Colonic mucosa (tissue), 4 donors: ENCODE results near the gene NINL. TPM values are rescaled to one million over a fixed set of nuclear protein-coding genes. Genes with fewer than 3 reads are reported as not detected.
"Not testable (repeated sequence)": the region's sequence is repeated elsewhere in the genome, so short reads cannot be mapped to it uniquely, and the experiment has no call there.

Experiments
- DNase-seq: peaks from one replicate; pipeline ENCODE4 v3.0.0-alpha.2; 2020
- H3K27ac ChIP-seq: fragments of 200-600 bp; one replicate; pipeline ENCODE4 v1.8.0; 2021
- H3K27me3 ChIP-seq: fragments of 200-600 bp; one replicate; pipeline ENCODE4 v1.8.0; 2021
- H3K36me3 ChIP-seq: fragments of 200-600 bp; one replicate; pipeline ENCODE4 v1.8.0; 2021
- H3K4me1 ChIP-seq: fragments of 200-600 bp; one replicate; pipeline ENCODE4 v1.8.0; 2021; ENCODE audit warnings: mild to moderate bottlenecking
- H3K4me3 ChIP-seq: fragments of 200-600 bp; one replicate; pipeline ENCODE4 v1.8.0; 2021
- H3K9ac ChIP-seq, 2 donors: one replicate each; pipeline ENCODE4 v1.7.0; 2013; ENCODE audit warnings: control low read depth in 2 of 2, low read depth in 2 of 2, low read length in 2 of 2
- H3K9me3 ChIP-seq: fragments of 200-600 bp; one replicate; pipeline ENCODE4 v1.8.0; 2021
- intact Hi-C: fragments of 100-400 bp; cut with DNase I; formaldehyde crosslinking; loops from one replicate; pipeline ENCODE4 v1.14.1; 2022
- total RNA-seq, 2 donors: library from RNA; stranded (reverse); fragmentation: NEBNext Ultra II Directional in 1 of 2; extraction: Animal tissue kit (Norgen Biotek cat#: 25700) in 1 of 2; gene quantifications; one replicate each; pipeline ENCODE4 v1.2.1, GENCODE V29; 2021
- TF ChIP-seq, protein P1 (sequence below): fragments of 200-600 bp; IDR thresholded peaks from one replicate; pipeline ENCODE4 v1.8.0; 2022; ENCODE audit warnings: antibody characterized with exemption, mild to moderate bottlenecking
- donor health status: healthy.
- donor health status: DM: no; HTN: no; CAD: no.
- donor health status: DM: no; HTN: no; CAD: no.

NINL gene
- total RNA-seq, 2 donors from 2014 or later = 3.4 to 5.3 TPM

DNA sequence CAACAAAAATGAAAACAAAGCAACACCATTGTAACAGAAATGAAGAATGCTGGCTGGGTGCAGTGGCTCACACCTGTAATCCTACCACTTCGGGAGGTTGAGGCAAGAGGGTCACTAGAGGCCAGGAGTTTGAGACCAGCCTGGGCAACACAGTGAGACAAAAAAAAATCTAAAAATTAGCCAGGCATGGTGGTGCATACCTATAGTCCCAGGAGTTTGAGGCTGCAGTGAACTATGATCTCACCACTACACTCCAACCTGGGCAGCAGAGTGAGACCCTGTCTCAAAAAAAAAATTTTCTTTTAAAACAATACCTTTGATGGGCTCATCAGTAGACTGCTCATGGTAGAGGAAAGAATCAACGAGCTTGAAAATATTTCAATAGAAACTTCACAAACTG lies 18.5 kb downstream of the NINL start:
- no peaks in the 10 kb centered on the region for H3K9me3 ChIP-seq
- no peak overlapping the region for H3K4me3 ChIP-seq
- H3K27me3 ChIP-seq = no peaks in the 10 kb centered on the region
- DNase-seq = no peak
- TF ChIP-seq, protein P1, sequence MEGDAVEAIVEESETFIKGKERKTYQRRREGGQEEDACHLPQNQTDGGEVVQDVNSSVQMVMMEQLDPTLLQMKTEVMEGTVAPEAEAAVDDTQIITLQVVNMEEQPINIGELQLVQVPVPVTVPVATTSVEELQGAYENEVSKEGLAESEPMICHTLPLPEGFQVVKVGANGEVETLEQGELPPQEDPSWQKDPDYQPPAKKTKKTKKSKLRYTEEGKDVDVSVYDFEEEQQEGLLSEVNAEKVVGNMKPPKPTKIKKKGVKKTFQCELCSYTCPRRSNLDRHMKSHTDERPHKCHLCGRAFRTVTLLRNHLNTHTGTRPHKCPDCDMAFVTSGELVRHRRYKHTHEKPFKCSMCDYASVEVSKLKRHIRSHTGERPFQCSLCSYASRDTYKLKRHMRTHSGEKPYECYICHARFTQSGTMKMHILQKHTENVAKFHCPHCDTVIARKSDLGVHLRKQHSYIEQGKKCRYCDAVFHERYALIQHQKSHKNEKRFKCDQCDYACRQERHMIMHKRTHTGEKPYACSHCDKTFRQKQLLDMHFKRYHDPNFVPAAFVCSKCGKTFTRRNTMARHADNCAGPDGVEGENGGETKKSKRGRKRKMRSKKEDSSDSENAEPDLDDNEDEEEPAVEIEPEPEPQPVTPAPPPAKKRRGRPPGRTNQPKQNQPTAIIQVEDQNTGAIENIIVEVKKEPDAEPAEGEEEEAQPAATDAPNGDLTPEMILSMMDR = no peak
- H3K36me3 ChIP-seq = no peaks in the 10 kb centered on the region
- no peak overlapping the region for H3K27ac ChIP-seq
- intact Hi-C loops = no loop called here
- no peaks in the 10 kb centered on the region for H3K4me1 ChIP-seq
- H3K9ac ChIP-seq = no peak overlapping the region

DNA sequence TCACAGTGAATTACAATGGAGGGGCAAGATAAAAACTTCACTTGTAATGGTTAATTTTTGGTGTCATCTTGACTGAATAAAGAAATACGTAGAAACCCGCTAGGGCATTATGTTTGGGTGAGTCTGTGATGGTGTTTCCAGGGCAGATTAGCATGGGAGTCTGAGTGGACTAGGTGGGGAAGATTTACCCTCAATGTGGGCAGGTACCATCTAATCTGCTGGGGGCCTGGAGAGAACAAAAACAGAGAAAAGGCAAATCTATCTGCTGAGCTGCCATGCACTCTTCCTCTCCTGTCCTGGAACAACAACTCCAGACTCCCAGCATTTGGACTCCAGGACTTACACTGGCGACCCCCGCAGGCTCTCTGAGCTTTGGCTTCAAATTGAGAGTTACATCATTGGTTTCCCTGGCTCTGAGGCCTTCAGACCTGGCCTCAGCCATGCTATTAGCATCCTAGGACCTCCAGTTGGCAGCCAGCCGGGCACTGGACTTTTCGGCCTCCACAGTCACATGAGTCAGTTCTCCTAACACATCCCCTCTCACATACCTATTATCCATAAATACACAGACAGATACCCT lies 19.7 kb downstream of the NINL start:
- intact Hi-C loops = no loop called here
- no peaks in the 10 kb centered on the region for H3K27me3 ChIP-seq
- H3K27ac ChIP-seq = no peak overlapping the region
- H3K9ac ChIP-seq = no peak overlapping the region
- TF ChIP-seq, protein P1 = no peak
- H3K9me3 ChIP-seq = no peaks in the 10 kb centered on the region
- H3K4me1 ChIP-seq = no peaks in the 10 kb centered on the region
- no peak overlapping the region for H3K4me3 ChIP-seq
- DNase-seq = no peak
- H3K36me3 ChIP-seq = no peaks in the 10 kb centered on the region

DNA sequence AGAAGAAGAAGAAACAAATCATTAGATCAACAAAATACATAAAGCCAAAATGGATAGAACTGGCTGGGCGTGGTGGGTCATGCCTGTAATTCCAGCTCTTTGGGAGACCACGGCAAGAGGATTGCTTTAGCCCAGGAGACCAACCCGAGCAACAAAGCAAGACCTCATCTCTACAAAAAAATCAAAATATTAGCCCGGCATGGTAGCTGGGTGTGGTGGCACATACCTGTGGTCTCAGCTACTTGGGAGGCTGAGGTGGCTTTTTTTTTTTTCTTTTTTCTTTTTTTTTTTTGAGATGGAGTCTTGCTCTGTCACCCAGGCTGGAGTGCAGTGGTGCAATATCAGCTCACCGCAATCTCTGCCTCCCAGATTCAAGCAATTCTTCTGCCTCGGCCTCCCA lies 21.5 kb downstream of the NINL start:
- intact Hi-C loops = no loop called here
- no peak for DNase-seq
- Histone ChIP-seq H3K27me3 (no peaks in the 10 kb centered on the region), H3K9ac (no peak overlapping the region), H3K9me3 (no peaks in the 10 kb centered on the region), H3K27ac (no peak overlapping the region), H3K4me1 (no peaks in the 10 kb centered on the region), H3K4me3 (no peak overlapping the region), H3K36me3 (no peaks in the 10 kb centered on the region)
- TF ChIP-seq, protein P1 = no peak

DNA sequence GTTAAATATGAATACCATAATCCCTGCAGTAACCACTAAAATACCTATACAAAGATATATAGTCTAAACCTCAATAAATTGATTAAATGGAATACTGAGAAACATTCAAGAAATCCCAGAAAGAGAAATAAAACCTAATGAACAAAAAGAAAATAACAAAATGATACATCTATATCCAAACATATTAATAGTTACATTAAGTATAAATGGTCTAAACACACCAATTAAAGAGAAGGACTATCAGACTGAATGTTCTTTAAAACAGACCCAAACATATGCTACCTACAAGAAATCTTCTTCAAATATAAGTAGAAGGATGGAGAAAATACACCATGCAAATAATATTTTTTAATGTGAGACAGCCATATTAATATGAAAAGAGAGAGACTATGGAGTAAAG lies 22.0 kb downstream of the NINL start:
- Histone ChIP-seq H3K36me3 (no peaks in the 10 kb centered on the region), H3K27me3 (no peaks in the 10 kb centered on the region), H3K4me3 (no peak overlapping the region), H3K27ac (no peak overlapping the region), H3K9ac (no peak overlapping the region), H3K9me3 (no peaks in the 10 kb centered on the region), H3K4me1 (no peaks in the 10 kb centered on the region)
- intact Hi-C loops = no loop called here
- TF ChIP-seq, protein P1 = no peak
- DNase-seq = no peak

DNA sequence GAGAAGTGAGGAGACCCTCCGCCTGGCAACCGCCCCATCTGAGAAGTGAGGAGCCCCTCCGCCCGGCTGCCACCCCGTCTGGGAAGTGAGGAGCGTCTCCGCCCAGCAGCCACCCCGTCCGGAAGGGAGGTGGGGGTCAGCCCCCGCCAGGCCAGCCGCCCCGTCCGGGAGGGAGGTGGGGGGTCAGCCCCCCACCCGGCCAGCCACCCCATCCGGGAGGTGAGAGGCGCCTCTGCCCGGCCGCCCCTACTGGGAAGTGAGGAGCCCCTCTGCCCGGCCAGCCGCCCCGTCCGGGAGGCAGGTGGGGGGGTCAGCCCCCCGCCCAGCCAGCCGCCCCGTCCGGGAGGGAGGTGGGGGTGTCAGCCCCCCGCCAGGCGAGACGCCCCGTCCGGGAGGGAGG lies 23.6 kb downstream of the NINL start:
- DNase-seq, H3K9ac ChIP-seq, H3K4me3 ChIP-seq, H3K9me3 ChIP-seq, H3K27me3 ChIP-seq, H3K4me1 ChIP-seq, intact Hi-C loops, H3K36me3 ChIP-seq, H3K27ac ChIP-seq: not testable (repeated sequence)

DNA sequence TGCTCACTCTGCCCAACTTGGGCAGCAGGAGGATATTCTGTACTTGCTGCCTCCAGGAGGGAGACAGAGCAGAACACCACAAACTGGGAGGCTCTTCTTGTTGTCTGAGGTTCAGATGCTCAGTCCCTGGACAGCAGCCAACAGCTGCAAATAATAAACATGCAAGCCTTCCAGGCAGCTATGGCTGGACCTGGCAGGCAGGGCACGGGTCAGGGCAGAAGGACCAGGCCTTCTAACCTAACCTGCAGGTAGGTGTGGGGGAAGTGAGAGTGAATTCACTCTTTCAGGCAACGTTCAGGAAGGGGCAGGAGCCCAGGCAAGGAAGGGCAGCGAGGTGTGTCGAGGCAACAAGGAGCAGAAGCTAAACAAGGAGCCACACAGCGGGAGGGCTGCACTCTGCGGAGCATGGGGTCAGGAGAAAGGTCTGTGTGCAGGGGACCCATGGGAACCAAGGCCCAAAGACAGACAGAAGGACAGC lies 31.5 kb downstream of the NINL start:
- H3K27me3 ChIP-seq = no peaks in the 10 kb centered on the region
- H3K27ac ChIP-seq = no peak overlapping the region
- H3K9ac ChIP-seq = no peak overlapping the region
- no peak overlapping the region for H3K4me3 ChIP-seq
- intact Hi-C loops = no loop called here
- H3K9me3 ChIP-seq = no peaks in the 10 kb centered on the region
- no peaks in the 10 kb centered on the region for H3K4me1 ChIP-seq
- H3K36me3 ChIP-seq = no peaks in the 10 kb centered on the region
- TF ChIP-seq, protein P1 = no peak
- DNase-seq = no peak
